DMS79 treated with DMSO at 0.1 percent for 48 hours (cell line): ENCODE data around the gene PLEKHM1.
"Not testable (repeated sequence)": the region's sequence is repeated elsewhere in the genome, so short reads cannot be mapped to it uniquely, and the experiment has no call there.

ENCODE experiments used
- DNase-seq: peaks from one replicate; lab custom pipeline; 2025; lab: John Stamatoyannopoulos, UW

PLEKHM1 gene

DNA sequence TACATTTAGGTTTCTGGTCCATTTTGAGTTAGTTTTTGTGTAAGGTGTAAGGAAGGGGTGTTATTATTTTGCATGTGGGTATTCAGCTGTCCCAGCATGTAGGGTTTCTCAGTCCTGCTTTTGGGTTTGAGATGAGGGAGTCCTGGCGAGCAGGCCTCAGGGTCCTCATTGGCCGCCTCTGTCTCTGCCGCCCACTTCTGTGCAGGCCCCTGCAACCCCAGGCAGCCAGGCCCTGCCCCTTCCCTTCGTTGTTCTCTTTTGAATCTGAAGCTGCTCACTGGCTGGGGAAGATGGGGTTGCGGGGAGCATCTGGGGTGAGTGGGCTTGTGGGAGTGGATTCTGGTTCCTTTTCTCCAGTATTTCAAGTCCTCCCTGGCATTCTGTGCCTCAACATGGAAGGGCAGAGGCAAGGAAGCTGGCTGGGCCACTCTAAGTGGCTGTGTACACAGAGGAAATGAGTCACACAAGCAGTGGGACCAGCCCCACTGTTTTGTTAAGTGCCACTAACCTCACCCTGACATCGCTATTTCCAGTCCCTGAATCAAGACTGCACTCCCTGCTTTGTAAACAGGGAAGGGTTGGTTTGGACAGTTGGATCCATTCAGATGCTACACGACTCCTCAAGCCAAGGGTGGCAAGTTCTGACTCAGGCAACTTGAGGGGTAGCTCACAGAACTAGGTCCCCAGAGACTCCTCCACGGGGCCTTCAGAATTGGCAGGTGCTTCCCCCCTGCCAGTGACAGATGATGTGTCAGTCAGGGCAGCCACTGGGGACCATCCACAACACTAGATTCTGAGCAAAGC, 28.8 kb downstream of the PLEKHM1 start:
- not testable (repeated sequence) for DNase-seq

DNA sequence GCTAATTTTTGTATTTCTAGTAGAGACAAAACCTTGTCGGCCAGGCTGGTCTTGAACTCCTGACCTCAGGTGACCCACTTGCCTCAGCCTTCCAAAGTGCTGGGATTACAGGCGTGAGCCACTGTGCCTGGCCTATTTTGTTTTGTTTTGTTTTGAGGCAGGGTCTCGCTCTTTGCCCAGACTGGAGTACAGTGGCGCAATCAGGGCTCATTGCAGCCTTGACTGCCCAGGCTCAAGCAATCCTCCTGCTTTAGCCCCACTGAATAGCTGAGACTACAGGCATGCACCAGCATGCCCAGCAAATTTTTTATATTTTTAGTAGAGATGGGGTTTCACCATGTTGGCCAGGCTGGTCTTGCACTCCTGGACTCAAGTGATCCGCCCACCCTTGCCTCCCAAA, 30.1 kb downstream of the PLEKHM1 start:
- not testable (repeated sequence) for DNase-seq

DNA sequence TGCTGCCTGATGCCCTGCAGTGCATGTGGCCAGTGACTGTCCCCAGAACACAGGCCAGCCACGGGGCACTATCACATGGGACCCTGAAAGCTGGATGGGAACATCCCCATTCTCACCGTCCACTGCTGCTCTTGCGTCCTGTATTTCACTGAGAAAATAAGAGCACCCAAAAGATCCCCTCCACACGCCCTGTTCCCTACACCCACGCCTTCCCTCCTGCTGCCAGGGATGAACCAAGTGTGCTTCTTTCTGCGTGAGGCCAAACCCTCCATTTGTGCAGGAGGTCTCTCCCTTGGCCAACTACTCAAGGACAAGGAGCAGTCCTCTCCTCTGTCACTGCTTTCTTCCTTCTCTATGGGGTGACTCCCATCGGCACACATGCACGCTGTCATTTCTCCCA, 36.2 kb downstream of the PLEKHM1 start:
- not testable (repeated sequence) for DNase-seq

DNA sequence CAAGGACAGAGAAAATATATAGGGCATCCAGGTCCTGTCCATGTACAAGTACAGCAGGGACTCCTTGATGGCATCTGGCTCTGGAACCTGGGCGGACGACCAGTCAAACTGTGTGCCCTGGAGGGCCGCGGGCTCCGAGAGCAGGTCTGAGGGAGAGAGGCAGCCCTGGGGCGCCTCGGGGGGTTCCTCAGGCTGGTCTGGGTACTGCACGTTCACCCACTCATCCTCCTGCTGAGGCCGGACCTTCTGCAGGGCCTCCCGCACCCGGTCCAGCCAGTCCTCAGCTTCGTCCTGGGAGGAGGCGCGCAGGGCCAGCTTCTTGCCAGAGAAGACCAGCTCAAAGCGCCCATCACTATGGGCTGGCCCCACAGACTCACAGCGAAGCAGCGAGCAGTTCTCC, 36.8 kb downstream of the PLEKHM1 start:
- not testable (repeated sequence) for DNase-seq

DNA sequence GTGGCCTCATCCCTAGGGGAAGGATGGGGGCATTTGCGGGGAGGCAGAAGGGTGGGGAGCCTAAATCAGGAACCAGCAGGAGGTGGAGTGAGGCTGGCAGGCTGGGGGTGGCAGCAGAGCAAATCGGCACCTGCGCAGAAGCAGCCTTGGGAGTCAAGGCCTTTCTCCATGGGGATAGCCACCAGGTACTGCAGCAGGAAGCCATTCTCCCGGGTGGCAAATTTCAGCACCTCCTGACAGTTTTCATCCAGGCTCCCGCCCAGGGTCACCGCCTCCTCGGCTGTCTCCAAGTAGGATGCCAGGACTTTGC, 37.3 kb downstream of the PLEKHM1 start:
- not testable (repeated sequence) for DNase-seq

DNA sequence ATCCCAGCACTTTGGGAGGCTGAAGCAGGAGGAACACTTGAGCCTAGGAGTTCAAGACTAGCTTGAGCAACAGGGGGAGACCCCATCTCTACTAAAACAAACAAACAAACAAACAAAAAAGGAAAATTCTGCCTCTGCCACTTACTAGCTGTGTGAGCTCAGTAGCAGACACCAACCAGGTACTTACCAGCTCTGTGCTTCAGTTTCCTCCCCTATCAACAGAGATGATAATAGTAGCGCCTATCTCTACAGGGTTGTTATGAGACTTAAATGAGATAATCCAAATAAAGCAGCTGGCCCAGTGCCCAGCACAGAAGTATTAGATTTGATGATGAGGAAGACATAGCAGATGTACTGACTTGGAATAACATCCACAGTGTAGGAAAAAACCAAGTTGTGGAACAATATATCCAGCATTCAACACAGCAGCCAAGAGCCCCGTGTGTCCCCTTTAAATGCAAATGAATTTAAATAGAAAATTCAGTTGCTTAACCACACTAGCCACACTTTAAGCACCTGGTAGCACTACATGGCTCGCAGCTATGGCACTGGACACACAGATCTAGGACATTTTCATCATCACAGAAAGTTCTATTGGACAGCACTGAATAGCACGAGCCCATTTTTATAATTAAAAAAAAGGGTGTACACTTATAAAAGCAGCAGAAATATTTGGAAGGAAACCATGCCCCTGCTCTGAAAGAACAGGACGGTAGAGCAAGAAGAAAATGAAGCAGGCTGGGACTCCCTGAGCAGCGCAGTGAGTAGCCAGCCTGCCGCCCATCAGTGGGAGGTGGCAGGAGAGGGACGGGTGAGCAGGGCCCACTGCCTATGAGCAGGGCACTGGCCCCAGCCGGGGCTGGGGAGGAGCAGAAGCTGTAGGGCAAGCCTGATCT, 37.9 kb downstream of the PLEKHM1 start:
- not testable (repeated sequence) for DNase-seq

DNA sequence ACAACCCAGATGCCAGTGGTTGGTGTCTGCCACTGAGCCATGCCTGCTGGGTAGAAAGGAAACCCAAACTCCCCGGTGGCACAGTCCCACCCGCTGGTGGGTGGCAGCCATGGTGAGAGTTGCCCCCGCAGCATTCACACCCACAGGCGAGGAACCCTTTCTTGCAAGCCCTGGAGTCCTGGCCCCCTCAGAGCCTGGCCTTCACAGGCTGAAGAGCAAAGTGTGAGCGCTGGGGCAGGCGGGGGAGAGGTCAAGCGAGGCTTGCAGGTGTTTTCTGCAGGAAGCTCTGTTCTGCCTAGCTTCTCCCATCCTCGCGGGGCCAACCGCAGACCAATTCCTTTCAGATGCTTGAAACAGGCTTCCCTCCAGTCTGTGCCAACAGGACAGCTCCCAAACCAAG, 38.9 kb downstream of the PLEKHM1 start:
- DNase-seq = not testable (repeated sequence)

DNA sequence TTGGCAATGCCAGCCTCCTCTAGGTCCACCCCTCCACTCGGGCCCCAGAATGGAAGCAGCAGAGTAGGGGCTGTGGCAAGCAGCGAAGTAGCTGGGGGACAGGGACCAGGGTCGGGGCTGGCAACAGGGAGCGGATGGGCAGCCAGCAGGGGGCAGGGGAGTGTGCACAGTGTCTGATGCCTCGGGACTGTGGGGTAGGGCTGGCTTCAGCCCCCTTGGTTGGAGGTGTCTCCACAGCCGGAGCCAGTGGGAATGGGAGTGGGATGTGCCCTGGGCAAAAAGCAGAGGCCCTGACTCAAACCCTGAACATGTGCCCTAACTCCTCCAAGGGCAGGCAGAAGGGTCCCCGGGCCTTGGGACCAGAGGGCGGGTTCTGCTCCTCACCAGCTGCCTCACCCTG, 39.4 kb downstream of the PLEKHM1 start:
- DNase-seq = no peak

DNA sequence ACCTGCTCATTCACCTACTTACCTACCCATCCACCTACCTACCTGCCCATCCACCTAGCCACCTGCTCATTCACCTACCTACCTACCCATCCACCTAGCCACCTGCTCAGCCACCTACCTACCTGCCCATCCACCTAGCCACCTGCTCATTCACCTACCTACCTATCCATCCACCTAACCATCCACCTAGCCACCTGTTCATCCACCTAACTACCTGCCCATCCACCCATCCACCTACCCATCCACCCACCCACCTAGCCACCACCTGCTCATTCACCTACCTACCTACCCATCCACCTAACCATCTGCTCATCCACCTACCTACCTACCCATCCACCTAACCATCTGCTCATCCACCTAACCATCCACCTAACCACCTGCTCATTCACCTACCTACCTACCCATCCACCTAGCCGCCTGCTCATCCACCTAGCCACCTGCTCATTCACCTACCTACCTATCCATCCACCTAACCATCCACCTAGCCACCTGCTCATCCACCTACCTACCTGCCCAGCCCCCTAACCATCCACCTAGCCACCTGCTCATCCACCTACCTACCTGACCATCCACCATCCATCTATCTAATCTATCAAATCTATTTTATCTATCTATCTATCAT, 40.7 kb downstream of the PLEKHM1 start:
- not testable (repeated sequence) for DNase-seq

DNA sequence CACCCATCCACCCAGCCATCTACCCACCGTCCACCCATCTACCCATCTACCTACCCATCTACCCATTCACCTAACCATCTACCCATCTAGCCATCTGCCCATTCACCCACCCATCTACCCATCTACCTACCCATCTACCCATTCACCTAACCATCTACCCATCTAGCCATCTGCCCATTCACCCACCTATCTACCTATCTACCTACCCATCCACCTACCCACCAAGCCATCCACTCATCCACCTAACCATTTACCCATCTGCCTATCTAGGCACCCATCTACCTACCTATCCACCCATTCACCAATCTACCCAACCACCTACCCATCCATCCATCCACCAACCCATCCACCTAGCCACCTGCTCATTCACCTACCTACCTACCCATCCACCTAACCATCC, 41.3 kb downstream of the PLEKHM1 start:
- not testable (repeated sequence) for DNase-seq

DNA sequence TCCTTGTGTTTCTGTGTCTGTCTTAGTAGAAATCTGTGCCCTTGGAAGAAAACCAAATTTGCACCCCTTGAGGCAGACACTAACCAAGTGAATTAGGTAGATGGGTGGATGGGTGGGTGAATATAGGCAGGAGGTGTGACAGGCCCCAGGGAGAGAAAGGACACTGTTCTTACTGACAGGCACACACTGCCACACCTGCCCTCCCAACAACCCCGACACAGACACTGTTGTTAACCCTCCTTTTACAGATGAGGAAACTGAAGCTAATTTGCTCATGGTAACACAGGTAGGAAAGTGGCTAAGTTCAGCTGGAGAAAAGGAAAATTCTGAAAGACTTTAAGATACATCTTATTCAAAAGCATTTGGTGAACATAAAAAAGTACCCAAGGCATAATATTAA, 42.0 kb downstream of the PLEKHM1 start:
- not testable (repeated sequence) for DNase-seq

DNA sequence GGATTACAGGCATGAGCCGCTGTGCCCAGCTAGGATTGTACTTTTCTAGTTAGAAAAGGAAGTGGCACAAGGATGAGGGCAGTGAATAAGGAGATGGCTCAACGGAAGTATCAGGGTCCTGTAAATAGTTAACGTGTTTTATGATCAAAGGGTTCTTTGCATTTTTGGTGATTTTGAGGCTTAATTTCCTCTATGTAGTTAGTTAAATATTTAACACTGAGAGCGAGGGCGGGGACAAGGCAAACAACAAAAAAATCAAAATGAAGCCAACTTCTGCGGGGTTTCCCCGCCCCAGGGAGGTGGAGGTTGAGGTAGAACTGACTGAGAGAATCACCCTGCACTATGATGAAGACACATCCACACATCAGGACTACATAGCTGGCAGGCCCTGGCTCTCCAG, 42.5 kb downstream of the PLEKHM1 start:
- not testable (repeated sequence) for DNase-seq

DNA sequence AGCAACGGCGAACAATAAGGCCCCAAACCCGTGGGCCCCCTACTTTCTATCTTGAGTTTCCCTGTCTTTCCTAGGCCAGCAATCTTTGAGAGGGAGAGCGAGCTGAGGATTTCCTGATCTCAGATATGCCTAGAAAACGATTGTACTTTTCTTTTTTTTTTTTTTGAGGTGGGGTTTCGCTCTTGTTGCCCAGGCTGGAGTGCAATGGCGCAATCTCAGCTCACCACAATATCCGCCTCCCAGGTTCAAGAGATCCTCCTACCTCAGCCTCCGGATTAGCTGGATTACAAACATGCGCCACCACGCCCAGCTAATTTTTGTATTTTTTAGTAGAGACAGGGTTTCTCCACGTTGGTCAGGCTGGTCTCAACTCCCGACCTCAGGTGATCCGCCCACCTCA, 42.9 kb downstream of the PLEKHM1 start:
- DNase-seq = not testable (repeated sequence)

DNA sequence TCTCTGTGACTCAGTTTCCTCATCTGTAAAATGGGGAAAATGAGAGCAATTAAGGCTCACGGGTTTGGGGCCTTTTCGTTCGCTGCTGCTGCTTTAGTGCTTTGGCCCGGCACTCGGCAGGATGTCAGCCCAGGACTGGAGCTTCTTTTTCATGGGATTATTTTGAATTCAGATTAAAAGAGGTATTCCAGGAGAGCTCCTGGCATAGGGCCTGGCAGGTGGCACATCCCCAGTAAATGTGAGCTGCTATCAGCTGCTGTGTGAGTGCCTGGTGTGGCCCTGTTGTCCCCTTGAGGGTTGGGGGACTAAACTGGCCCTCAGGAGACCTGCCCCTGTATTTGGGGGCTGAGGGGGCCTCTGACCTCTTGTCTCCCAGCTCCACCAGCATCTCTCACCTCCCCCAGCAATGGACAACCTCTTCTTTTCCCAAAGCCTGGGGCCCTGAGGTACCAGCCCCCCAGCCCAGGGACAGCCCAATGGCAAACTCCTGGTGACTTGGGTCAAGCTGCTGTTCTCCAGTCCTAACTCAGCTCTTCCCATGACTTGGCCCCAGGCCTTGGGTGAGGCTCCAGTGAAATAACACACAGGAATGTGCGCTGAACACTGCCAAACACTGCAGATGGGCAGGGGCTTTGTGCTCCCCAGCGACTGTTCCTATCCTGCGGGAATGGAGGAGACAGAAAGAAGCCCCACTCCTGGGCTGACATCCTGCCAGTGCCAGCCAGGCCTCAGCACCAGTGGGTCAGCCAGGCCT, 43.5 kb downstream of the PLEKHM1 start:
- not testable (repeated sequence) for DNase-seq

DNA sequence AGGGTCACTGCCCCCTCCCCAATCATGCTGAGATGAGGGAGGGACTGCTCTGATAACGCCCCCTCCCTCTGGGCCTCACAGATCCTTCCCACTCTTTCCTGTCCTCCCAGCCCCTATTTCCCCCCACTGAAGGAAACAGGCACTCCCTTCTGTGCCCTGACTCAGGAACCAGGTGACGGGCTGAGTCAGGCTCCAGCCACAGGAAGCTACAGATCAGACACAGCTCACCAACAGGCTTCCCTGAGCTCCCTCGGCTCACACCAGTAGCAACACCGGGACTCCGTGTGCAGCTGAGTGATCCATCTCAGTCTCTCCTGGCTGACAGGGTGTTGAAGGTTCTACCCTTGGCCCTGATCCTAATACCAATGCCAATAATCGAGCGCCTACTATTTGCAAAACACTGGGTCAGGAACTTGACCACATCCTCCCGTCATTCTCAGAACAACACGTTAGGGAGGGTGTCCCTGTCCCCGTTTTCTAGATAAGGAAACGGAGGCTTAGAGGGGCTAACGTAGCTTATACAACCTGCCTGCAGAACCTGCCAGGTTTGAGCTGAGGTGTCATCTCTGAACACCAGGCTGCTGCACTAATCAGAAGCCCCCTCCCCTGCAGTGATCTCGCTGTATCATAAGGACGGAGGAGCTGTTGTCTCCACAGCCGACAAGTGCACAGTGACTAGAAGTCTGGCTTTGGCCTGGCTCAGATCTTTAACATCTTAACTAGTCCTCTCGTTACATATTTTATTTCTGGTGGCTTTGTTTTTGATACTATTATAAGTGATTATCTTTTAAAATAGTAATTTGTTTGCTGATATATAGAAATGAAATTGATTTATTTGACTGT, 44.4 kb downstream of the PLEKHM1 start:
- DNase-seq = not testable (repeated sequence)

DNA sequence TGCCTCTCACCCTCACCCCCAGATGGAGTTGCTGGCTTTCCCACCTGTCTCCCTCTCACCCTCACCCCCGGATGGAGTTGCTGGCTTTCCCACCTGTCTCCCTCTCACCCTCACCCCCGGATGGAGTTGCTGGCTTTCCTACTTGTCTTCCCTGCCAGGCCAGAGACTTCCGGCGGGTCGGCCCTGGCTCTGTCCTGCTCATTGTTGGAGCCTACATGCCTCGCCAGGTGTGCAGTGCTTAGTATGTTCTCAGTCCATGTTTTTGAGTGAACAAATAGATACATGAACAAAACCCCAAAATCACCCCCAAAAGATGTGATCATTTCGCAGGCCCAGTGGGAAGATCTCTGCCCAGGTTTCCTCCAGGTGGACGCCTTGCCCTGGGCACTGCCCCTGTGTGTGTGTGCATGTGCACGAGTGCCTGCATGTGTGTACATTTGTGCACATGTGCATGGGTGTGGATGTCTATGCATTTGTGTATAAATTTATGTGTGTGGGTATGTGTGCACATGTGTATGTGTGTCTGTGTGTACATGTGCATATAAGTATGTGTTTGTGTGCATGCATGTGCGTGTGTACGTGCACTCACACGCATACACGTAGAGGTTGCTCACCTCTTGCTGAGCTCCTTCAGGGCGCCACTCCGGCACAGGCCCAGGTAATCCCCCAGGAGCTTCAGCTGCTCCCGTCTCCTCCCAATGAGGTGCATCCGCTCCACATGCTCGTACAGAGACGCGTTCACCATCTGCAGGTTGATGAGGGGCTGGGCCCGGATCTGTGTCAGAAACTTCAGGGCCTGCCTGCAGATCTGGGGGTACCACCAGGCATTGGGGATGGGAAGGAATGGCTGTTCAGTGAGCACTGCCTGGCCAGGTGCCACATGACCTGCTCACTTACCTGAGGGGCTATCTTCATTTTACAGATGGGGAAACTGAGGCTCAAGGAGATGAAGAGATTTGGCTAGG, 45.4 kb downstream of the PLEKHM1 start:
- not testable (repeated sequence) for DNase-seq

DNA sequence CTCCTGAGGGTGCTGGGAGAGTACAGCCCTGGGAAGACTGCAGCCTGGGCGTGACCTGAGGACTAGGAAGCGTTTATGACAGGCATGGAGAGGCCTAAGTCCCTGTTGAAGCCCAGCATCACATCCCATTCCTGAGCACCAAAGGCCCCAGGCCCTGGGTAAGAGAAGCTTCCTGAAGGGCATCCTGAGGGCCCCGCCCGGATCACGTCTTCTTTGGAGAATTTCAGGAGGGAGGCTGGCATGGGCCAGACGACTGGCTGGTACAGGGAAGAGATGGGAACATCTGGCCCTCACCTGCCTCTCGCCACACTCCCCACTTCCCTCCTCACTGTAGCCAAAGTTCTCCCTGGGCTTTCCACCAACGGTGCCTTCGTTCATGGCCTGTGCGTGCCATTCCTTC, 46.2 kb downstream of the PLEKHM1 start:
- not testable (repeated sequence) for DNase-seq

DNA sequence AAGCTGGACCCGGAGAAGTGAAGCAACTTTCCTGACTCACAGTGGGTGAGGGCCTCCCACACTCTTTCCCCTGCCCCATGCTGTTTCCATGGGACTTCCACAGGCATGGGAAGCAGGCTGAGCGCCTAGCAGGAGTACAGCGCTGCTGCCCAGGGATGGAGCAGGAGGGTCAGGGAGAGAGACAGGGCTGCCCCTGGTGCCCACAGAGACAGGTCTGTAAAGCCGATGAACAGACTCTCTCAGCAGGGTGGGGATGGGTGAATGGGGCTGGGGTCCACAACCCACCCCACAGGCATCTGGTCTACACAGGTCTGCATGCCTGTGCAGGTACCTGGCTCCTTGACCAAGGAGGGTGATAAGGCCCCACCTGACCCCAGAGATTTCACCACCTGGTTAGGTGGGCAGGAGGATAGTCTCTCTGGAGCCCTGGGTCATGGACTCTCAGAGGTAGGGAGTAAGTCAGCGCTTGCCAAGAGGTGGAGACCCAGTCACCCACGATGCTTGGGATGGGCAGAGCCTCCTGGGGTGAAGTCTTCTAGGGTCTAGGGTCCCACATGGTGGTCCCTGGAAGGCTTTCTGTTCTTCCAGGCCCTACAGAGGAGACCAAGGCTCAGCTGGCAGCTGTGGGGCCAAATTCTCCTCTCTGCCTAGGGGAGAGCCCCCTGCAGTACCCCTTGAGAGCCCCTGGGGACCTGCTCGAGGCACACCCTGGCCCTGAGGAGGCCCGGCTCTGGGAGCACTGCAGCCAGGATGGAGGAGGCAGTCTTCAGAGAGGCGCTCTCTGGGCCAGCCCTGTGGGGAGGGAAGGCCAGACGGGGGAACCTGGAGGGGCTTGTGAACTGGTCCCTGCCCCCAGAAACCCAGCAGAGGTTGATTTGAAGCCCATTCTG, 46.9 kb downstream of the PLEKHM1 start:
- DNase-seq = not testable (repeated sequence)
